ENCODE data around the gene TNNT2. TPM values are rescaled to one million over a fixed set of nuclear protein-coding genes. Genes with fewer than 3 reads are reported as not detected.

TNNT2 gene
- total RNA-seq, 1 experiment from 2014 or later: not detected

DNA sequence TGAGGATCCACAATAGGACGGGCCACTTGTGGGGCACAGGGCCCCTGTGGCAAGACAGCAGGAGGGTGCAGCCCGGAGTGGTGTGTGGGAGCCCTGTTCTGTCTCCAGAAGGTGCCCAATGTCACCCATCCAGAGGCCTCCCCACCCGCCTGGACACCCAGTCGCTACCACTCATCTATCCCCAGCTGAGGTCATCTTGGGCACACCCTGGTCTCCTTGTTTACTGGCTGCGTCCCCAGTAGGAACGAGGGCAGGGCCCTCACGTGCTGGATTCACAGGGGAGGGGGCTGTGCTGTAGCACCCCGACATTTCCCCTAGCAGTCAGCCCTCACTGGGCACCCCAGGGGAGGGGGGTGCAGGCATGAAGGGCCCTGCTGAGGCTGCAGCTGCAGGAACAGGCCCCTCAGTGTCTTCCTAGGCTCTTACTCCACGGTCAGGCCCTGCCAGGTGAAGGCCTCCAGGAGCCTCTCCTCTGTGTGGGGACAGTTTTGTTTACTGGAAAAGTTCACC lies 2.3 kb upstream of the TNNT2 start:
- no peak for DNase-seq (ENCODE audit: low read depth)

DNA sequence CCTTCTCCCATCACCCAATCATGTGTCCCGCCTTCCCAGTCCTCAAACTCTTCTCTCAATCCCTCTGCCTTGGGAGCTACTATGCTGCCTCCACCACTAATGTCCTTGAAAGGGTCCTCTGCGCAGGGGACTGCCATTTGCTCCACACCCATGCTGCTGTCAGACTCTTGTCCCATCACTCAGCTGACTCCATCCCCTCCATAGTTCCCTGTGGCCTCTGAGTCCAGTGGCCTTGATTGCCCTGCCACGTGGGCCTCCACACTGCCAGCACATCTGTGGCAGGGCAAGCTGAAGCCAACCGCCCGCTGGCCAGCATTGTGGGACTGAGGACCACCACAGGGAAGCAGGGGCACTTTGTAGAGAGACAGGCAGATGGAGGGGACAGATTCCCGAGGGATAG lies 1.3 kb upstream of the TNNT2 start:
- DNase-seq (ENCODE audit: low read depth): no peak

DNA sequence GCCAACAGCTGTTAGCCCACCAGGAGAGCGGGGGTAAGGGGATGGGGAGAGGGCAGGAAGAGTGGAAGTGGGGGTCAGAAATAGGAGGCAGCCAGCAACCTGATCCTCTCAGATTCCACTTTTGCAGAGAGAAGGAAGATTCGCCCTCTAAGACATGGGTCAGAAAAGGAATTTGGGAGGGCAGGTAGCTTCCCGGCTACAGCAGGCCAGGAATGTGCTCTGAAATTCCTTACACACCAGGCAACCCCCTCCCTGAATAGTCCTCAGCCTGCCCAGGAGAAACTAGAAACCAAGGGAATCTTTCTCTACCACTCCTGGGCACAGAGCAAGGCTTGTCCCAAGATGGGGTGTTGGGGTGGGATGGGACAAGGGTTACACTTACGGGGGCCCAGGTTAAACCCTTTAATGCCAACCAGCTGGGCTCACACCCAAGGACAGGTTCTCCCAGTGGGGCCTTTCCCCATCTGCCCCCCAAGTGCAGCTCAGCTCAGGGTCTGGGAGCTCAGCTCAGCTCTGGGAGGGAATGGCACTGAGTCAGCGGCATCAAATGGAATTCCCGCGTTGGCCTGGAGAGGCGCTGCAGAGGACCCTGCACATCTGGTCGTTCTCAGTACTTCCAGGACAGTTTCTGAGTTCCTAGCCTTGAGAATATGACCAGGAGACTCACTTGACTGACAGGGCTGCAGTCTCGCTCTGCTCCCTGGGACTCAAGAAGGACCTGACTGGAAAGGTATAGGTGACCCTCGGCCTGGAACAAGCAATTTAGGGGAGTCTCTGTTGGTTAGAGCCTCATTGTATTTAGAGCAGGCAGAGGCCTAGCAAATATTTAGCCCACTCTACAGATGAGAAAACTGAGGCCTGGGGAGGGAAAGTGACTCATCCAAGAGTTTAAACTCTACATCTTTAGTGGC lies 761 bp downstream of the TNNT2 start:
- DNase-seq (ENCODE audit: low read depth): peak; percentile 67

DNA sequence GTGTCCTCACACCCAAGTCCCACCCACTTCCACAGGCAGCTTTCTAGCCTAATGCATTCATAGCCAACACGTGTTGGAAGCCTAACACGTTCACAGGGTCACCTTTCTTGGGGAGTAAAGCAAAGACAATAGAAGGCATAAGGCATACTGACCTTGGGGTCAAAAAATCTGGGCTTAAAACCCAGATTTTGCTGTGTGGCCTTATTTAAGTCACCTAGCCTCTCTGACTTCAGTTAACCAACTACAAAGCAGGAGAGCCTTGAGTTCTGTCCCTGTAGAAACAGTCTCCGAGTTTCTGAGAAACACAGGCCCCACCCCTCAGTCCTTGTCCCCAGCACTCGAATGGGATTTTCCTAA lies 1.4 kb downstream of the TNNT2 start:
- no peak for DNase-seq (ENCODE audit: low read depth)

DNA sequence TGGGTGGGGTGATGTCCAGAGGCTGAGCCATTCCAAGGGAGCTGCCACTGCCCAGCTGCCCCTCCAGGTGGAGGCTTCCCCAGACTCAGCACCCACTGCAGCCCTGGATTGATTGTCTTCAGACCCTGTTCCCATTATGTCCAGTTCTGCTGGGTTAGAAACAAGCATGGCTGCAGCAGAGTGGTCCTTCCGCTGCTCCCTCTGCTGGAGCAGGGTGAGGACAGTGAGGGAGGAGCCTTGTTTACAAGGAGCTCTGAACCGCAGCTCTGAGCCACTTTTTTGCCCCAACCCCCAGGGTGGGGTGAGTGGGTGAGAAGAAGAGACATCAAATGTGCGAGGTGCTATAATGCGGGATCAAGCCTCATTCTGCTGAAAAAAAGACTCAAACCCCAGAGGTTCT lies 2.3 kb downstream of the TNNT2 start:
- DNase-seq (ENCODE audit: low read depth): no peak

DNA sequence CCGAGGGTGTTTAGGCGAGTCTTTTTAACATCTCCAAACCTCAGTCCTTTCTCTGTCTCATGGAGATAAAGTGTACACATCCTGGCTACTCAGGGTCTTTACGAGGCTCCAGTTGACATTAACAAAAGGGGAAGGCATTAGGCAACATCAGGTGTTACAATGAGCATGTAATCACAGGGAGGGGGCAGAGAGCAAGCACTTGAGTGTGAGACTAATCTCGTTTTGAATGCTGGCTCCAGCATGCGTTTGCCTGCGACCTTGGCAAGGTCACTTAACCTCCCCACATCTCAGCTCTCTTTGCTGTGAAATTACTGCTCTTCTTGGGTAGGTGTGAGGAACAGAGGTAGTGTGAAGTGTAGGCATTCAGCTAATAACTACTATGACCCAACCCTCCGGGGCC lies 3.1 kb downstream of the TNNT2 start:
- DNase-seq (ENCODE audit: low read depth): no peak

DNA sequence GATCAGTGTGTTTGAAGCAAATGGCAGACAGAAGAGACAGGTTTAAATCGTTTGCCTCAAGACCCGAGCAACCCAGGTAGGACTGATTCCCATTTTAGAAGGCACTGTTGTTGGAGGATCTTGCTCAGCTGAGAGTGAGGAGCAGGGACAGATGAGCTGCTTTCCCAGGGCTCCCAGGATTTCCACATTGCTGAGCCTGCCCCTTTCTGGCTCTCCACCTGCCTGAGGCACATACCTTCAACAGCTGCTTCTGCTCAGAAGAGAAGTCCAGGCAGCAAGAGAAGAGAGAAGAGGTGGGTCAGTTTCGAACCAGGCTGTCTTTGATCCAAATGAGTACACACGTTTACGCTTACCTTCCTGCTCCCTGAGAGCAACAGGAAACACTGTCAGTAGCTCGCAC lies 5.7 kb downstream of the TNNT2 start:
- no peak for DNase-seq (ENCODE audit: low read depth)

DNA sequence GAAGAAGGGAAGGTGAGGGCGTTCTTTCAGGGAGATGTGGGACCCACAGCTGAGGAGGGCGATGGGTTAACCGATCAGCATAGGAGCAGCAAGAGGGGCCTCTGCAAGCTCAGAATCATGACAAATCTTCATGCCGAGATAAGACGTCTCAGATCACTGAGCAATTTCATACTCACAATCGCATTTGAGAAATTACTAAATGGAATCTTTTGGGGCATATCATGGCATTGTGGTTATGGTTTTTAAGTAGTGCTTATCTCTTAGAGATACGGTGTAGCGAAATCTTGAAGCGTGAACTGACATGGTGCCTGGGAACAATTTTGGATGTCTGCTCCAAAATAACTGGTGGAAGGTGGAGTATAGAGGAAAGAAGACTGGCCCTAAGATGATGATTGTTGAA lies 6.2 kb downstream of the TNNT2 start:
- no peak for DNase-seq (ENCODE audit: low read depth)

DNA sequence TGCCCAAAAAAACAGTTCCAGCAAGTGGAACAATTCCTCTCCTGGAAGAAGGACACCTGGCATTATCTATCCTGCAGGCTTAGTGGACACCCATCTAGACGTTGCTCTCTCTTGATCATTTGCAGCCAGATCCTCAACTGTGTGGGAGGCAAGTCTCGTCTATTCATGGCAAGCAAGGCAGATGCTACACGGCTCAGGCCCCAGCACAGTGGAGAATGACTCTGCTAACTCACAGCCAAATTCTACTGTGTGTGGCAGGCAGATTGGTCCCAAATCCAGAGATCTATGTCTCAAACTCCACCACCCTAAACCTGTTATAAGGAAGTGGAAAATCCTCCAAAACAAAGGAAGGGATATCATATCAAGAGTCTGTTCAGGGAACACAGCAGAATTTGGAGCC lies 7.0 kb downstream of the TNNT2 start:
- DNase-seq (ENCODE audit: low read depth): no peak

DNA sequence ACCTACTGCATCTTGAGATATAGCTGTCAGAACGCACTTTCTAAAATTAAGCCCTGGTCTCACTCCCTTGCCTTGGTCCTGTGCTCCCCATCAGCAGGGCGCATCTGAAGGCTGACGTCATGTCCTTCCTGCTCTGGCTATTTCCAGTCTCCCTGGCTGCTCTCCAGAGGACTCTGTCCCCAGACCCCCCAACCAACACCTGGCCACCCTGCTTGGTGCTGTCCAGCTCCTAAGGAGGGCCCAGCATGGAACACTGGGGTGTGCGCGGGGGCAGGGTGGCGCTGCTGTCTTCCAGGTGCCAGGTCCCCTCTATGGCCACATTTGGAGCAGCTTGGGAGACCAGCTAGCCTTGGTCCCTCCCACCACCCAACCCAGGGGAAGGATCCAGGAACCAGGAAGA lies 8.3 kb downstream of the TNNT2 start:
- no peak for DNase-seq (ENCODE audit: low read depth)

DNA sequence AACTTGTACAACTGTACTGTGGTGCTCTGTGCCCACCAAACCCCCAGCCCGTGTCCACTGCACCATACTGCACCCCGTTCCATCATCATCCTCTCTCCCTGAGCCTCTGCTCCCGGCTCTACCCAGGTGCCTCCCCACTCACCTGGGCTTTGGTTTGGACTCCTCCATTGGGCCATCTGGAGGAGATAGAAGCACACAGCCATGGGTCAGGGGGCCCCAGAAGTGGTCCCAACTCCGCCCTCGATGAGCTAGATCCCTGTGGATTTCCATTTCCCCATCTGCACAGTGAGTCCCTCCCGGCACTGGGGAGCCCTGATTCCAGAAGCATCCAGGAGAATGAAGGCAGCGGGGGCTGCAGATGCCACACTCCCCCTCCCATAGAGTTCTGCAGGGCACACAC lies 10.8 kb downstream of the TNNT2 start:
- DNase-seq (ENCODE audit: low read depth): no peak

DNA sequence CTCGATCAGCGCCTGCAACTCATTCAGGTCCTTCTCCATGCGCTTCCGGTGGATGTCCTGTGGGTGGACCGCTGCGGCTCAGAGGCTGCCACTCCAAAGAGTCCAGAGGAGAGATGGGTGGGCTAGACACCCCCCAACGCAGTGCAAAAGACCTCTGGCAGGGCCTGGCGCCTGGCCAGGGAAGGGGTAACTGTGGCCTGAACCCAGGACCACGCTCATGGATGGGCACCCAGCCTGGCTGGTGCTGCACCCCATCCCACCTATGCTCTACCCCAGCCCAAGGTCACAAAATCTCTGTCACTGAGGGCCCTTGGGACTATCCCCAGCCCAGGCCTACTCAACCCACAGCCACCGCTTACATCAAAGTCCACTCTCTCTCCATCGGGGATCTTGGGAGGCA lies 12.2 kb downstream of the TNNT2 start:
- no peak for DNase-seq (ENCODE audit: low read depth)

DNA sequence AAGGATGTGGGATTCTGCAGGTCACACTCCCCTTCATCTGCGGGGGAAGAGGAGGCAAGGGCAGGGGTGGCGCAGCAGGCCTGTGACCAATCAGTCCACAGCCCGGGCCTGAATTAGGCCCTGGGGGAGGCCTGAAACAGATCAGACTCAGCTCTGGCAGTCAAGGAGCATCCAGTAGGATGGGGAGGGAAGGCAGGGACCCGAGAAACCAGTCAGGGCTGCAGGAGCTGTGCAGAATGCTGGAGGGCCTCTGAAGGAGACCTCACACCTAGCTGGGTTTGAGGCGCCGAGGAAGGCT lies 12.7 kb downstream of the TNNT2 start:
- DNase-seq (ENCODE audit: low read depth): no peak

DNA sequence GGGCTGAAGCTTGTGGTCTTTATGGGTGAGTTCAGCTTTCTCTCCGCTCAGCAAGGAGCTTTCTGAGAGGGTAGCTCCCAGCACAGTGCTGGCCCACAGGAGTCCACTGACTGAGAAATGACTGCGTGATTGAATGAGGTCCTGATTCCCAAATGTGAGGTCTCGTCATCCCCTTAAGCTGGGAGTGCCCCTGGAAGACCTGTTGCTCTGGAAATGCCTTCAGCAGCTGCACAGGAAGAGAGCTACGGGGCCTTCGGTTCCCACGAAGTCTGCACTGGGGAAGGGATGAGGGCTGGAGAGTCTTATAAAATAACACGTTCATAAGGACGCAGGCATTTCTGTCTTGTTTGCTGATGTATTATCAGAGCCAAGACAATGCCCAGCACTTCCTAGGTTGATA lies 14.0 kb downstream of the TNNT2 start:
- no peak for DNase-seq (ENCODE audit: low read depth)

DNA sequence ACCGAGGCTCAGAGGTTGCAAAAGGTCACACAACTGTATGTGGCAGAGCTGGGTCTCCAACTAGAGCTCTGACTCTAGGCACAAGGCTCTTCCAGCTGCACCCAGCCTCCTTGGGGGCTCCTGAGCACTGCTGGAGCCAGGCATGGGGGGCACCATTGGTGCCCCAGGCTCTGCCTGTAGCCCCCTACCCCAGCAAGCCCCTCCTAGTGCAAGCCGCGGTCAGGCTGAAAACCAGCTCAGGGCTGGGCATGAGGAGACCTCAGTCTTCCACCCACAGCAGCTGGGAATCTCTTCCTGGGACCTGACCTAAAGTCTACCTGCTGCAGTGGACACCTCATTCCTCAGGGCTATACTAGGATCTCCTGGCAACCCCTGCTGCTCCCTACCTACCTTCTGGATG lies 14.6 kb downstream of the TNNT2 start:
- DNase-seq (ENCODE audit: low read depth): no peak

DNA sequence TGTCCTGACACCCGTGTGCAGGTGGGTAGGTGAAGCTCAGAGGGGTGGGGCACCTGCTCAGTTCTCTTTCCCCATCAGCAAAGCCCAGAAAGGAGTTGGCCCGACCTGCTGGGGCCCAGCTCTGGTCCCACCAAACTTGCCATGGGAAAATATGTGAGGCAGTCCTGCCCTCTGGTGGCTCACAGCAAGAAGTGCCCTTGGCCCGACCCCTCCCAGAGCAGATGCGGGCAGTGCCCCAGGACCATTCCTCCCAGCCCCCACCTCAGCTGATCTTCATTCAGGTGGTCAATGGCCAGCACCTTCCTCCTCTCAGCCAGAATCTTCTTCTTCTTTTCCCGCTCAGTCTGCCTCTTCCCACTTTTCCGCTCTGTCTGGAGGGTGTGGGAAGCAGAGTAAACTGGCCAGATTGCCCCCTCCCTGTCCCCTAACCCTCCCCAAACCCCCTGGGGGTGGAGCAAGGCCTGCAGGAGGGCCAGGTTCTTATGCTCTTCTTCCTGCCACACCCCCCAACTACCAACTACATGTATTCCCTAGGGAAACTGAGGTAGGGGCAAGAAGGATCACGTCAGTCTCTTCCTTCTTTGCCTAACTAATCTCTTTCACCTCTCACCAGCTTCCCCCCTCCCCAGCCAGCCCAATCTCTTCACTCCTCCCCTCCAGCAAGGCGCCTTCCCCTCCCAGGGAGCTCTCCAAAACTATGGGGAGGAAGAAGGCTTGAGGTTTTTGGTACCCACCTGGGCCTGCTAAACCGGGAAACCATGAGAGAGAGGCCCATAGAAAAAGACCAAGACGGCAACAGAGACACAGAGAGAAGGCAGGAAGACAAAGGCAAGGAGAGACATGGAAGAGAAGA lies 15.6 kb downstream of the TNNT2 start:
- DNase-seq (ENCODE audit: low read depth): peak; percentile 29

DNA sequence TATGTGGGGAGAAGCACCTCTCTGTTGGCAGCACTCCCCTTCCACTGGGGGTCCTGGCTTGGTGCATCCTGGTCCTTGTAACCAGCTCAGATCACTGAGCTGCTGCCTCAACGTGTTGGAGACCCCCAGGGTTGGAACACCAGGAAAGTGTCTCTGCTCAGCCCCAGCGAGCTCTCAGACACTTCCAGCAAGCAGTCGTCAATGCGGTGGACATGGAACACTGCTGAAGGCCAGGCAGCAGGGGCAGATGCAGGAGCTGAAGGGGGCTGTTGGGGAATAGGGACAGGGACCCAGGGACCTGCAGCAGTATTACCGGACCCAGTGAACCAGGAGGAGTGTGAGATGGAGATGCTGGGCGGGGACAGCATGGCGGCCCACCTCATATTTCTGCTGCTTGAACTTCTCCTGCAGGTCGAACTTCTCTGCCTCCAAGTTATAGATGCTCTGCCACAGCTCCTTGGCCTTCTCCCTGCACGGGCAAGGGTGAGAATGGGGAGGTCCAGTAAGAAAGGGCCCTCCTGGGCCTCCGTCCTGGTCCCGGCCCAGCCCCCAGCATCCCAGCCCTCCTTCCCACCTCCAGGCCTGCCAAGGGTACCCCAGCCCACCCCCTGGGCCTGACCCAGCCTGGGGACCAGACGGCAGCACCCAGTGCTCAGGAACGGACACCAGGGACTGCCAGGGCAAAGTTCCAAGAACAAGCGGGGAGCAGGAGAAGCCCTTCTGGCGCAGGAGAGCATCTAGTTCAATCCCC lies 16.4 kb downstream of the TNNT2 start:
- no peak for DNase-seq (ENCODE audit: low read depth)

DNA sequence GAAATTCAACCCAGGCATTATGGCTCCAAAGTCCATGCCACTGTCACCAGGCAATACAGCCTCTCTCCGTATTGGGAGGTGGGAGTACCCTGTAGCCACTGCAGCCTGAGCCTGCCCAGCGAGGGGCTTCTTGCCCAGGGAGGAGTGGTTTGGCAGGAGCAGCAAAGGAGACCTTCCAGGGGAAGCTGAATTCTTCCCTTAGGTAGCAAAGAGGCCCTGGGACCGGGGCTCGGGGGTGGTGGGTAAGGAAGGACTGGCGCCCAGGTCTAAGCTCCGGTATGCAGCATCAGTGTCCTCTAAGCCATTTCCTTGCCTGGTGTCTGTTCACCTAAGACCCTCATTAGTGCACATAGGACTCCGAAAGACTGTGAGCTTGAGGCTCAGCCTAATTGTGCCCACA lies 17.0 kb downstream of the TNNT2 start:
- no peak for DNase-seq (ENCODE audit: low read depth)

DNA sequence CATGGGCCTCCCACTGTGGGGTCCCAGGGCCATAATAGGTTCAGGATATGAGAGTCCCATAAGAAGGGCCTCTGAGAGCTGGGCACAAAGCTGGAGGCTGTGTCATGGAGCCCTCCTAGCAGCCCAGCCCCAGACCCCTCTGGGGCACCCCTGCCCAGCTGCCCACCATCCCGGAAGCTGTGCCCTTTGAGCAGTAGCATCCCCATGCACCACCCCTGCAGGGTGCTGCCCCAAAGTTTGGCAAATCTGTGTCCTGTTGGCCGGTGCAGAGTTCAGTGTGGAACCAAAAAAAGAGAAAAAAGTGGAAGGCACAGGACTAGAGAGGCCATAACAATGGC lies 17.6 kb downstream of the TNNT2 start:
- no peak for DNase-seq (ENCODE audit: low read depth)

DNA sequence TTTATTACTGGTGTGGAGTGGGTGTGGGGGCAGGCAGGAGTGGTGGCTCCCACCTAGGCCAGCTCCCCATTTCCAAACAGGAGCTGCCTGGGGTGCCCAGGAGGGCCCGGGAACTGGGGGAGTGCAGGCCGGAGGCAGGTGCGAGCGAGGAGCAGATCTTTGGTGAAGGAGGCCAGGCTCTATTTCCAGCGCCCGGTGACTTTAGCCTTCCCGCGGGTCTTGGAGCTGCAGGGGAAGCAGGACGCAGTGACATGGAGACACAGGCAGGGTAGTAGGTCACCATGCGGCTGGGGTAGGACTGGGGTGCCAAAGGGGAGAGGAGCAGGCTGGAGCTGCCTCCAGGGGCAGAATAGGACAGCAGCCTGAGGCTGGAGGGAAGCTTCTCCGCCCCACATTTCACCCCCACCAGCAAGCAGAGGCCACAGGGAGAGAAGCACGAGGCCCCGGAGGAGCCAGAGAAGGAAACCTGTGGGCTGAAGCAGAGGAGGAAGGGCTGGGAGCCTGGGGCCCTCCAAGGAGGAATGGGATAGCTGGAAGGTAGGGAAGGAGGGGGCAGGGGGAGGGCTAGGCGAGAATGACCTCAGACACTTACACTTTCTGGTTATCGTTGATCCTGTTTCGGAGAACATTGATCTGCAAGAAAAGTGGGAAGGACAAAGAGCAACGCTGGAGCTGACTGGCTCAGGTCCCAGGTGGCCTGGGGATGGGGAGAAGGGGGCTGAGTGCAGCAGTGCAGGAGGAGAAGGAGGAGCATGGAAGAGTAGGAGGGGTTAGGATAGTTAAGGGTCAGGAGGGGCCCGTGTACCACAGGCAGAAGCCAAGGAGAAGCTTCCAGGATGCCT lies 18.2 kb downstream of the TNNT2 start:
- no peak for DNase-seq (ENCODE audit: low read depth)

DNA sequence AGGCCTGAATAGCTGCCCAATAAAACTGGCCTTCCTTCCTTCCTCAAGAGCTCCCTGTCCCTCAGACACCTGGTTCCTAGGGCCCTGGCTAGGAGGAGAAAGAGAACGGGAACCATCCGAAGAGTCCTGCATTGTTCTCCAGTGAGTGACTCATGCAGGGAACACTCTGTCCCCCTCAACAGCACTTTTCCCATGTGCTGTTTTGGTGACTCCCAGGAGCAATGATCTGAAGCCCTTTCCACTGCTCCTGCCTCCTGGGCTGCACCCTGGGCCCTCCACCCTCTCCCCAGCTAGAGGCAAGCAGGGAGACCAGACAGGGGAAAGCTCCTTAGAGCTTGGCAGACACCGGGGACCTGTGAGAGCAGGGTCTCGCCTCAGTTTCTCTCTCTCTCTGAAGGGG lies 18.9 kb downstream of the TNNT2 start:
- DNase-seq (ENCODE audit: low read depth): peak; percentile 43

Data from HT1080 (cell line).